Hepatocyte (in vitro differentiated cells): ENCODE measurements around the gene MYBPC1. TPM values are rescaled to one million over a fixed set of nuclear protein-coding genes. Genes with fewer than 3 reads are reported as not detected.

Experiments
- DNase-seq: peaks from one replicate; pipeline ENCODE4 v3.0.0-alpha.2; 2016; ENCODE audit warnings: low spot score
- H2AFZ ChIP-seq: fragments of 200-600 bp; sonication (generic); 2 replicates; pipeline ENCODE4 v1.6.0; 2016; ENCODE audit warnings: antibody characterized with exemption, mild to moderate bottlenecking
- H3K27ac ChIP-seq: fragments of 200-600 bp; sonication (generic); 2 replicates; pipeline ENCODE4 v1.5.1; 2016; ENCODE audit warnings: mild to moderate bottlenecking
- H3K27me3 ChIP-seq: fragments of 200-600 bp; sonication (generic); 2 replicates; pipeline ENCODE4 v1.6.1; 2016
- H3K36me3 ChIP-seq: fragments of 200-600 bp; sonication (generic); replicated peaks from 2 replicates; pipeline ENCODE4 v1.5.1; 2016; ENCODE audit warnings: low read depth; ENCODE audit not compliant: insufficient read depth
- H3K4me1 ChIP-seq: fragments of 200-600 bp; sonication (generic); 2 replicates; pipeline ENCODE4 v1.5.1; 2016; ENCODE audit warnings: mild to moderate bottlenecking, moderate library complexity; ENCODE audit not compliant: insufficient read depth
- H3K4me2 ChIP-seq: fragments of 200-600 bp; sonication (generic); 2 replicates; pipeline ENCODE4 v1.6.0; 2016
- H3K4me3 ChIP-seq: fragments of 200-600 bp; sonication (generic); 2 replicates; pipeline ENCODE4 v1.5.1; 2016; ENCODE audit warnings: mild to moderate bottlenecking
- H3K79me2 ChIP-seq: fragments of 200-600 bp; sonication (generic); 2 replicates; pipeline ENCODE4 v1.6.0; 2017; ENCODE audit warnings: mild to moderate bottlenecking
- H3K9me2 ChIP-seq: fragments of 200-600 bp; sonication (generic); replicated peaks from 2 replicates; pipeline ENCODE4 v1.6.0; 2017; ENCODE audit warnings: mild to moderate bottlenecking; ENCODE audit not compliant: insufficient read depth
- H3K9me3 ChIP-seq: fragments of 200-600 bp; sonication (generic); 2 replicates; pipeline ENCODE4 v1.5.1; 2016; ENCODE audit warnings: low read depth, mild to moderate bottlenecking
- H4K20me1 ChIP-seq: fragments of 200-600 bp; sonication (generic); 2 replicates; pipeline ENCODE4 v1.6.0; 2016; ENCODE audit warnings: mild to moderate bottlenecking; ENCODE audit not compliant: insufficient read depth, poor library complexity, severe bottlenecking
- CTCF ChIP-seq: fragments of 200-600 bp; sonication (generic); IDR thresholded peaks from 2 replicates; pipeline ENCODE4 v1.5.1; 2016; ENCODE audit warnings: antibody characterized with exemption, mild to moderate bottlenecking; ENCODE audit not compliant: poor library complexity
- EZH2 ChIP-seq: fragments of 200-600 bp; sonication (generic); IDR thresholded peaks from 2 replicates; pipeline ENCODE4 v1.6.1; 2016; ENCODE audit warnings: antibody characterized with exemption, mild to moderate bottlenecking, borderline replicate concordance
- EZH2phosphoT487 ChIP-seq: fragments of 200-600 bp; sonication (generic); IDR thresholded peaks from one replicate; pipeline ENCODE4 v1.6.1; 2018; ENCODE audit warnings: antibody characterized with exemption, mild to moderate bottlenecking, low read depth, moderate library complexity; ENCODE audit not compliant: unreplicated experiment, severe bottlenecking
- WGBS: methylation state at CpG from one replicate; pipeline ENCODE4 v1.1.6; 2016; ENCODE audit warnings: low lambda C conversion rate; ENCODE audit errors: missing lambda C conversion rate; 5-methylcytosine and 5-hydroxymethylcytosine counted together
- polyA plus RNA-seq: library from polyadenylated mRNA; unstranded; fragments of >200 nt; fragmentation: Nextera tagmentation; extraction: Ambion mirVana; gene quantifications from 2 replicates; pipeline ENCODE4 v1.2.1, GENCODE V29; 2016
- total RNA-seq: library from RNA; depleted of rRNA; stranded (reverse); fragments of >200 nt; gene quantifications from 2 replicates; pipeline ENCODE4 v1.2.3, GENCODE V29; 2014

The MYBPC1 gene, protein sequence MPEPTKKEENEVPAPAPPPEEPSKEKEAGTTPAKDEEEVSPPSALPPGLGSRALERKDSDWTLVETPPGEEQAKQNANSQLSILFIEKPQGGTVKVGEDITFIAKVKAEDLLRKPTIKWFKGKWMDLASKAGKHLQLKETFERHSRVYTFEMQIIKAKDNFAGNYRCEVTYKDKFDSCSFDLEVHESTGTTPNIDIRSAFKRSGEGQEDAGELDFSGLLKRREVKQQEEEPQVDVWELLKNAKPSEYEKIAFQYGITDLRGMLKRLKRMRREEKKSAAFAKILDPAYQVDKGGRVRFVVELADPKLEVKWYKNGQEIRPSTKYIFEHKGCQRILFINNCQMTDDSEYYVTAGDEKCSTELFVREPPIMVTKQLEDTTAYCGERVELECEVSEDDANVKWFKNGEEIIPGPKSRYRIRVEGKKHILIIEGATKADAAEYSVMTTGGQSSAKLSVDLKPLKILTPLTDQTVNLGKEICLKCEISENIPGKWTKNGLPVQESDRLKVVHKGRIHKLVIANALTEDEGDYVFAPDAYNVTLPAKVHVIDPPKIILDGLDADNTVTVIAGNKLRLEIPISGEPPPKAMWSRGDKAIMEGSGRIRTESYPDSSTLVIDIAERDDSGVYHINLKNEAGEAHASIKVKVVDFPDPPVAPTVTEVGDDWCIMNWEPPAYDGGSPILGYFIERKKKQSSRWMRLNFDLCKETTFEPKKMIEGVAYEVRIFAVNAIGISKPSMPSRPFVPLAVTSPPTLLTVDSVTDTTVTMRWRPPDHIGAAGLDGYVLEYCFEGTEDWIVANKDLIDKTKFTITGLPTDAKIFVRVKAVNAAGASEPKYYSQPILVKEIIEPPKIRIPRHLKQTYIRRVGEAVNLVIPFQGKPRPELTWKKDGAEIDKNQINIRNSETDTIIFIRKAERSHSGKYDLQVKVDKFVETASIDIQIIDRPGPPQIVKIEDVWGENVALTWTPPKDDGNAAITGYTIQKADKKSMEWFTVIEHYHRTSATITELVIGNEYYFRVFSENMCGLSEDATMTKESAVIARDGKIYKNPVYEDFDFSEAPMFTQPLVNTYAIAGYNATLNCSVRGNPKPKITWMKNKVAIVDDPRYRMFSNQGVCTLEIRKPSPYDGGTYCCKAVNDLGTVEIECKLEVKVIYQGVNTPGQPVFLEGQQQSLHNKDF
- total RNA-seq (3.2 and 3.4 TPM in 2 replicates), polyA plus RNA-seq (1.1 and 1.7 TPM in 2 replicates)

- no peak for DNase-seq
- Histone ChIP-seq H3K27me3 (no peaks in the 10 kb centered on the region), H3K27ac (no peak within 1 kb of the TSS), H2AFZ (no peak within 1 kb of the TSS), H4K20me1 (no peaks in the 10 kb centered on the region), H3K4me1 (peaks cover 6% of the 10 kb centered on the region), H3K79me2 (no peaks in the 10 kb centered on the region), H3K36me3 (no peaks in the 10 kb centered on the region), H3K9me2 (no peaks in the 10 kb centered on the region), H3K9me3 (no peaks in the 10 kb centered on the region), H3K4me3 (no peak within 1 kb of the TSS), H3K4me2 (no peak within 1 kb of the TSS)
- WGBS, result 50% methylated on average over 6 of the region's 6 CpGs
- TF ChIP-seq EZH2, result no peak
- TF ChIP-seq EZH2phosphoT487, result no peak
- no peak for TF ChIP-seq CTCF
Measured at GRCh38 chr12:101594700-101595099, at the start of gene MYBPC1. MYBPC1 (plus strand) TSS chr12:101594971; CDS start chr12:101595071, 100 bp downstream.

GRCh38 chr12:101551362-101552114 is 43.2 kb upstream of the MYBPC1 start:
- no peaks in the 10 kb centered on the region for H4K20me1 ChIP-seq
- peaks cover 6% of the 10 kb centered on the region for H3K4me1 ChIP-seq
- no peaks in the 10 kb centered on the region for H3K9me2 ChIP-seq
- H3K27me3 ChIP-seq, result no peaks in the 10 kb centered on the region
- TF ChIP-seq CTCF (no peak), EZH2phosphoT487 (no peak), EZH2 (no peak)
- 72% methylated on average over 6 of the region's 6 CpGs for WGBS
- no peak overlapping the region for H2AFZ ChIP-seq
- H3K4me2 ChIP-seq, result peak overlapping the region; percentile 28
- no peaks in the 10 kb centered on the region for H3K9me3 ChIP-seq
- no peaks in the 10 kb centered on the region for H3K36me3 ChIP-seq
- DNase-seq, result no peak
- no peaks in the 10 kb centered on the region for H3K79me2 ChIP-seq
- H3K27ac ChIP-seq, result no peak overlapping the region
- no peak overlapping the region for H3K4me3 ChIP-seq

DNA sequence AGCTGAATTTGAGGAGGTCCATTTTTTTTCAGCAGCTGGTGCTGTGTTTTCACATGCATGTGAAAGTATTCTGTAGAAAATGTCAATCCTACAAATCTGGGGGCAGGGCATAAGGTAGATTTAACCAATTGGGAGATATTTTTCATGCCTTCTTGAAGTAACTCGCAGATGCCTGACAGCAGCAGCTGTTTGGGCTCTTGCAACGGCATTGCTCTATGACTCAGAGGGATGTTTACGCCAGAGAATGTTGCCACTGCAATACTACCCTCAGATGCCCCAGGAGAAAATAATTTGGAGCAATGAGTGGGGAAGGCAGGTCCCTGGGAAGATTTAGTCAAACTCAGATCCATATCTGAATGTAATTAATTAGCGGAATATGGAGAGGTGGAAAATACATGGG is 42.5 kb upstream of the MYBPC1 start:
- H3K4me3 ChIP-seq, result no peak overlapping the region
- 46% methylated on average over 4 of the region's 4 CpGs for WGBS

More for the DNA sequence above, 42.5 kb upstream of the MYBPC1 start:
- H3K9me3 ChIP-seq, result no peaks in the 10 kb centered on the region
- no peaks in the 10 kb centered on the region for H3K9me2 ChIP-seq
- no peak overlapping the region for H3K27ac ChIP-seq
- peak; percentile 41 for DNase-seq
- H3K27me3 ChIP-seq, result no peaks in the 10 kb centered on the region
- H3K4me2 ChIP-seq, result peak overlapping the region; percentile 28
- no peak overlapping the region for H2AFZ ChIP-seq
- H4K20me1 ChIP-seq, result no peaks in the 10 kb centered on the region
- H3K4me1 ChIP-seq, result peaks cover 6% of the 10 kb centered on the region
- no peak for TF ChIP-seq EZH2phosphoT487
- TF ChIP-seq CTCF, result no peak
- TF ChIP-seq EZH2, result no peak
- no peaks in the 10 kb centered on the region for H3K36me3 ChIP-seq
- no peaks in the 10 kb centered on the region for H3K79me2 ChIP-seq
